HPDE6-E6E7 (cell line): Measurements from ENCODE around the gene STAC2.

Source experiments
- DNase-seq: peaks from one replicate; pipeline ENCODE4 v3.0.0; 2011; ENCODE audit warnings: missing footprints; ENCODE audit errors: extremely low spot score

STAC2 gene

DNA sequence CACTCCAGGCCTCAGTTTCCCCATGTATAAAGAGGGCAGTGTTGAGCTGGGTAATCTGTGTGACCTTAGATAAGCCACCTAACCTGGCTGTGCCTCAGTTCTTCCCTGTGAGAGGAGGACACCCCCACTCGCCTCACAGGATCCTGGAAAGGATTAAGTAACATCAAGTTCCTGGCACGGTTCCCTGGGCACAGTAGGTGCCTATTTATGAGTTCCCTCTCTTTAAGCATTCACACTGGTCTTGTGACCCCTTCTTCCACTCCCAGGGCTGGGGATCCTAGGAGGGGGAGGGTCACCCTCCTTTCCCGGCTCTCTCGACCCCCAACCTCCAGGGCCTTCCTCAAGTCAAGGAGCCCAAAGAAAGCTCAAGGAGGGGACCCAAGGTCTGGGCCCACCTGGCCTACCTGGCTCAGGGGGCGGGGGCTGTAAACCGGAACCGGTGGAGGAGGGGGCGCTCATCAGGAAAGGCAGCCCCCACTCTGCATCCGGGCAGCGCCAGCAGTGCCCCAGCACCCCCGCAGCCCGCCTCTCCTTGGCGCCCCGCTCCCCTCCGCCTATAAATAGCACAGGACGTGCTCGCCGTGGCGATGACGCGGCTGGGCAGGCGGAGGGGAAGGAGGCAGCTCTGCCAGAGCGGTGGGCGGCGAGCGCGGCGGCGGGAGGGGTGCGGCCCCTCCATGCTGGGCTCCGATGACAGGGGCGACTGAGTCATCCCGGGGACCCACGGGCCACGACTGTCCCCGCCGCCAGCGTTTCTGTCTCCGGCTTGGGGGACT is 16.2 kb downstream of the STAC2 start:
- DNase-seq: no peak

DNA sequence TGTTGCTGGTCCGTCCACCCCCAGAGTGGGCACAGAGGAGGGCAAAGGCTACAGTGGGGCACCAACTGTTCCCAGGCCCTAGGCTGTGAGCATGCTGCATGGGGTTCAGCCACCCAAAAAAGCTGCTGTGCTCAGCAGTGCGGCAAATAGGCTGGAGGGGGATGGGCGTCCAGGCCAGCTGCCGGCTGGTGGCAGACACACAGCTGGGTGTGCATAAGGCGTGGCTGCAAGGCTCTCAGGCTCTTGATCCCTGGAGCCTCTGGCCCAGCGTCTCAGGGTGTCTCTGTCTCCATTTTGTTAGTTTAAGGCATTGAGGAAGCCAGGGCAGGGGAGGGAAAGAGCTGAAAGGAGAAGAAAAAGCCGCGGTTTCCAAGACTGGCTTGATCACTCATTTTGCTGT is 16.9 kb downstream of the STAC2 start:
- DNase-seq: no peak

GRCh38 chr17:39208136-39208535 is 17.6 kb downstream of the STAC2 start:
- no peak for DNase-seq

- DNase-seq: no peak
These were observed 20.6 kb downstream of the STAC2 start for GRCh38 chr17:39205112-39205526.

- DNase-seq: no peak
These were observed 21.5 kb downstream of the STAC2 start for GRCh38 chr17:39204245-39204644.

- no peak for DNase-seq
These were observed 24.7 kb downstream of the STAC2 start for GRCh38 chr17:39200957-39201510.

DNA sequence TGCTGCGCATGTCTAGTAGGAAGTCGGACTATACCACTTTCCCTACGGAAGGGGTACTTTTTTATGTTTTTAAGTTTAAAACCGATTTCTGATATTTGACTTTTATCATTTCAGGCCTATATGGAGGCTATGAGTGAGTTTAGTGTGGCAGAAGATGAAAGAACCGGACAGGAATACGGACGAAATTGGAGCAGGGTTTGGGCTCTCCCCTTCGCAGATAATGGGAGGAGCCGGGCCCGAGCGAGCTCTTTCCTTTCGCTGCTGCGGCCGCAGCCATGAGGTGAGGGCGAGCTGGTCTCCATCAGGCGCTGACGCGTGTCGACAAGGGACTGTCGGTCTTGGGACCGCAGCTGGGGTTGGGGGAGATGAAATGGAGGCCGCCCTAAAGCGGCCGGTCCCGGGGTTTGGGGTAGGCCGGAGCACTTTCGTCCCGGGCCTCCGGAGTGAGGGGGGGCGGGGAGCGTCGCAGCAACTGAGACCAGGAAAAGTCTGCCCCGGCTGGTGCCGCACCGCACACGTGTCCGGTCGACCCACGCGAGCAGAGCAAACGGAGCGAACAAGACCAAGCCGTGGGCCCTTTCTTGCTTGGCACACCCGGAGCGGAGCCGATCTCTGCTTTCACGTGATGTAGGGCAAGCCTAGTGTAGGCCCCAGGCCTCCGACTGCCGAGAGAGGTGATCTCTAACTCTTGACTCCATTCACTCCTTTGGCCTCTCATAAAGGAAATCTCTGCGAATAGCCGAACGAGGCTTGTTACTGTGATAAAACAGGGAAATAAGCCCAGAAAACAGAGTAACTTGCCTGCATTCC is 25.5 kb downstream of the STAC2 start, which contains the start of gene RPL19:
Gene RPL19, plus strand, starts transcription at position 214 of the 810 bp plus-strand sequence. Its CDS starts 62 bp downstream, at position 276.
- peak; percentile 72 for DNase-seq

GRCh38 chr17:39199820-39200069 is 26.0 kb downstream of the STAC2 start:
- DNase-seq: peak; percentile 93

GRCh38 chr17:39198186-39198566 is 27.6 kb downstream of the STAC2 start:
- DNase-seq: no peak

DNA sequence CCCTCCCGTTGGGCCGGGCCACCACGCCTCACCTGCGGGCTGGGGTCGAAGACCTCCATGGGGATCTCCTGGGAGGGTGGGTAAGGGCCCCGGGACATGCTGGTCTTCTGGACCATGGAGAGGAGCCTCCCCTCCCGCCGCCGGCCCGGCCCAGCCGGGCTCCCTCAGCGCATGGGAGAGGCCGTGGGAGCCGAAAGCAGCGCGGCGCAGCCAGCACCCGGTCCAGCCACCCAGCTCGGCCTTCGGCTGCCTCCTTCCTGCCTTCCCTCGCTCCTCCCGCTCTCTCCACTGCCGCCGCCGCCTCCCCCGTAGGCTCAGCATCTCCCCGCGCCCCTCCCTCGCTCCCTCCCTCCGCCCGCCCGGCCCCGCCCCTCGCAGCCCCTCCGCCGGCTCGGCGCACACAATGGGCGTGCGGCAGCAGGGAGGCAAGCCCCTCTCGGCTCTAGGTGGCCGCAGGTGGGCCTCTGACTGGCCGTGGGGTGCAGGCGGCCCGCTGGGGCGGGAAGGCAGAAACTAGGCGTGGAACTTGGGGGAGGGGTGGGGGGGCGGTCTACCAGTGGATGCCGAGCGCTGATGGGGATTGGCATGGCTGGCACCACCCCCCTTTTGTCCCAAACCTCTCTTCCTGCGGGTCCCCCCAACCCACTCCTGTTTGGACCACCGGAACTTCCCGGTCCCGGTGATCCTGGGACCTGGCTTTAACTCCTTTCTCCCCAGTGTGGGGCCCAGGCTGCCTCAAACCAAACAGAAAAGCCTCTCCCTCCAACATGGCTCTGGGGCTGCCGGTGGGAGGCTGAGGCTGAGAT is 28.2 kb downstream of the STAC2 start, which contains the start of gene CACNB1:
Gene CACNB1, minus strand, starts transcription at position 290 of the 806 bp plus-strand sequence. Its CDS starts 174 bp downstream, at position 116.
- peak; percentile 72 for DNase-seq

DNA sequence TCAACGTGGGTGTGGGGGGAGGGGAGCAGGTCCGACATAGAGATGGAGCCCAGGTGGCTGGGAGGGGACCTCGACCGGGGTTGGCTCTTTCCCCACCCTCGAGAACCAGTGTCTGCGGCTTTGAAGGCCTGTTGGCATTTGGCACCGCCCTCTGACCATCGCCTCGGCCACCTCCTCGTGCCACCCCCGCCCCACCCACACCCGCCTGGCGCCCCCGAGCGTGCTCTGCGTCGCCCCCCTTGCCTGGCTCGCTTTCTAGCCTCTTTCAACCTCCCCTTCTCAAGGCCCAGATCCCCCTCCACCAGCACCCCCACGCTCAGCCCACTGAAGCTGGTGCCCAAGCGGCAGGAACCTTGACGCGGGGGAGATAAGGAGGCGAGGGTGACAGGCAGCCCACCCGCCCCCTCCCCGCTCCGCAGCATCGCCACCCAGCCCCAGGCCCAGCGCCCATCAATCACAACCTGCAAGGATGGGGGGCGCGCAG is 28.9 kb downstream of the STAC2 start:
- no peak for DNase-seq

- DNase-seq: no peak
These were observed 29.4 kb downstream of the STAC2 start for GRCh38 chr17:39196241-39196807.

GRCh38 chr17:39195568-39196160 is 30.1 kb downstream of the STAC2 start:
- DNase-seq: no peak

GRCh38 chr17:39194985-39195524 is 30.7 kb downstream of the STAC2 start:
- DNase-seq: no peak

DNA sequence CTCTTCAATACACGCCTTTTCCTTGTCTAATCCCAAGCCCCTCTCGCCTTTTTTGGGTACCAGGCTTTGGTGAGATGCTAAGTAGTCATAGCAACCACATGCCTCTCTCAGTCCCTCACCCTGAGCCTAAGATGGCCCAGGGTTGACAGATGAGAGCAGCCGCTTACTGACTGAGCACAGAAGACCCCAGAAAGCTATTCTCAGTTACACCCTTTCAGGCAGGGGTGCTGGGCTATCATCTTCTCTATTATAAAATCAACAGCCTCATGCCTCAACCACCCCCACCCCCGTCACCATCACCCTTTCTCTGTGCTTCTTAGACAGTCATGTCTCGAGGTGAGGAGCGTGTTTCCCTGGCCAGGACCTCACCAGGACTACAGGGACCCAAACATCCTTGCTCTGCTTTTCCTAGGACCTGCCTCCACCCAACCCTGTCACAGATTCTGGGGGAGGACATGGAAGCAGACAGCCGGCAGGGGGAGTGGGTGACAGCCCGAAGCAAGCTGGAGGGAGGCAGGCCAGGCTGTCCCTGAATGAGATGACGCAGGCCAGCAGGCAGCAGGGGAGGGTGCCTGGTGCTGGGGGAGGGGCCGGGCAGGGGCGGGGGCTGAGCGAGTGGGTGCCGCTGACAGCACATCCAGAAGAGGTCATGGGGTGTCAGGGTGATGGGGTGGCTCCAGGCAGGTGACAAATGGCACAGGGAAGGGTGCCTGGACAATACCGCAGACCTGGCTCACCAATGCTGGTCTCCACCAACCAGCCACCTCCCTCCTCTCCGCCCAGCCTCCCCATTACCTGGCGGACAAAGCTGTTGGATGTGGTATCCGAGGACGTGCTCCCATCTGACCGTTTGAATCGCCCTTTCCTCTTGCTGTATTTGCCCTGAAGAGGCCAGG is 31.4 kb downstream of the STAC2 start:
- DNase-seq: no peak

DNA sequence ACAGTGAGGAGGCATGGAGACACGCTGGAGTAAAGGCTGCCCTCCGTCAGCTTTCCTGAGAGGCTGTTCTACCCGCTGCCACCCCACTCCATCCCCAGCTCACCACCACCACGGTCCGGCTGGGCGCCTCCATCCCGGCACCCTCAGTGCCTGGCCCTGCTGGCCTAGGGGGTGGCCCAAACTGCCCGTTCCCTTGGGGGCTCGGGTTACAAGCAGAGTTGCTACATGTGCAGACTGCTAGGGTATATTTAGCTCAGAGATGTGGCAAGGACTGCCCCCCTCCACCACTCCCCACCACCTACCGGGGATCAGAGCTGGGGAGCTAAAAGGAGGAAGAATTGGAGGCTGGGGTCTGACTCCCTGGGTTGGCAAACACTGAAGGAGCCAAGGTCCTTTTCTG is 32.4 kb downstream of the STAC2 start:
- no peak for DNase-seq

DNA sequence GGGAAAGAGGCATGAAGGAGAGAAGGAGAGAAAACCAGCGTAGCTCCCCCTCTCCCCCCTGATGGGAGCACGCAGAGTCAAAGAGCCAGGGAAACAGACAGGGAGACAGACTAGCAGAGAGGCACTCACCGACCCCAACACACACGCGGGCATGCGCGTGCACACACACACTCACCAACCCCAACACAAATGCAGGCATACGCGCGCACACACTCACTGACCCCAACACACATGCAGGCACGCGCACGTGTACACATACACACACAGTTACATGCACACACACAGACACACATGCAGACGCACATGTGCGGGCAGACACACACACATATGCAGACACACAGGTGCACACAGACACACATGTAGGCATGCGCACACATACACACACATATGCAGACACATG is 32.8 kb downstream of the STAC2 start:
- DNase-seq: no peak

- no peak for DNase-seq
These were observed 33.8 kb downstream of the STAC2 start for GRCh38 chr17:39191750-39192510.
